Activated CD4-positive, alpha-beta T cell treated with anti-CD3 and anti-CD28 coated beads, Interleukin-2, amount 50 U/mL, for 48 hours (primary cell): ENCODE measurements around the gene MX2.
"Not testable (repeated sequence)": the region's sequence is repeated elsewhere in the genome, so short reads cannot be mapped to it uniquely, and the experiment has no call there.

Source experiments
- DNase-seq, 2 experiments: peaks; one replicate each; pipeline ENCODE4 v3.0.0-alpha.2; 2020

MX2 gene

GRCh38 chr21:41387824-41388223, 26.0 kb downstream of the MX2 start:
- DNase-seq: no peak

- DNase-seq: no peak
Observed at GRCh38 chr21:41388259-41388658, 26.4 kb downstream of the MX2 start.

GRCh38 chr21:41390043-41390639, 28.3 kb downstream of the MX2 start:
- DNase-seq: no peak

GRCh38 chr21:41393876-41394465, 32.1 kb downstream of the MX2 start:
- DNase-seq: no peak

- DNase-seq: no peak
Observed at GRCh38 chr21:41396558-41397075, 34.8 kb downstream of the MX2 start.

- no peak for DNase-seq
Observed at GRCh38 chr21:41397471-41397891, 35.7 kb downstream of the MX2 start.

- no peak for DNase-seq
Observed at GRCh38 chr21:41398251-41398650, 36.4 kb downstream of the MX2 start.

GRCh38 chr21:41398831-41399230, 37.0 kb downstream of the MX2 start:
- no peak for DNase-seq

- DNase-seq: no peak
Observed at GRCh38 chr21:41399246-41399800, 37.5 kb downstream of the MX2 start.

GRCh38 chr21:41402231-41402630, 40.4 kb downstream of the MX2 start:
- DNase-seq: no peak

GRCh38 chr21:41402796-41403195, 41.0 kb downstream of the MX2 start:
- DNase-seq: no peak

GRCh38 chr21:41403331-41403730, 41.5 kb downstream of the MX2 start:
- no peak for DNase-seq

GRCh38 chr21:41403966-41404365, 42.1 kb downstream of the MX2 start:
- DNase-seq: no peak

GRCh38 chr21:41405321-41405720, 43.5 kb downstream of the MX2 start:
- DNase-seq: no peak

- no peak for DNase-seq
Observed at GRCh38 chr21:41406340-41406739, 44.5 kb downstream of the MX2 start.

- no peak for DNase-seq
Observed at GRCh38 chr21:41407541-41408460, 46.0 kb downstream of the MX2 start.

- DNase-seq: no peak
Observed at GRCh38 chr21:41410361-41410760, 48.5 kb downstream of the MX2 start.

GRCh38 chr21:41410767-41411448, 49.1 kb downstream of the MX2 start:
- no peak for DNase-seq

- DNase-seq: no peak
Observed at GRCh38 chr21:41411449-41412089, 49.7 kb downstream of the MX2 start.

GRCh38 chr21:41417505-41417904, 55.7 kb downstream of the MX2 start:
- not testable (repeated sequence) for DNase-seq

GRCh38 chr21:41418393-41418792, 56.6 kb downstream of the MX2 start:
- DNase-seq: no peak

GRCh38 chr21:41418956-41419680, 57.3 kb downstream of the MX2 start:
- DNase-seq: no peak
